CD14-positive monocyte (primary cell): ENCODE measurements around the gene IGF1R. TPM values are rescaled to one million over a fixed set of nuclear protein-coding genes. Genes with fewer than 3 reads are reported as not detected.

Experiments used
- DNase-seq, 3 donors: peaks; one replicate each; pipeline ENCODE4 v3.0.0-alpha.2; 2011 to 2022
- H2AFZ ChIP-seq: 2 replicates; pipeline ENCODE4 v1.6.0; 2012; ENCODE audit warnings: mild to moderate bottlenecking, low read depth, low read length, inconsistent platforms; ENCODE audit not compliant: insufficient read depth, poor library complexity, severe bottlenecking
- H3K27ac ChIP-seq, 2 donors: 1 replicate in 1 of 2; 2 replicates in 1 of 2; pipeline ENCODE4 v1.5.1; 2012 to 2013; ENCODE audit warnings: low read length in 2 of 2, control low read depth in 1 of 2, inconsistent platforms in 1 of 2, low read depth in 1 of 2, mild to moderate bottlenecking in 1 of 2
- H3K27me3 ChIP-seq, 2 donors: one replicate each; pipeline versions ENCODE4 v1.6.0 to v1.6.1; 2011 to 2013; ENCODE audit warnings: low read length in 2 of 2; ENCODE audit not compliant: control insufficient read depth in 2 of 2, insufficient read depth in 2 of 2
- H3K36me3 ChIP-seq, 2 donors: replicated peaks in 1 of 2; 1 replicate in 1 of 2; 2 replicates in 1 of 2; pipeline versions ENCODE4 v1.5.1 to v1.6.1; 2012 to 2013; ENCODE audit warnings: low read length in 2 of 2, control low read depth in 1 of 2, inconsistent platforms in 1 of 2, mild to moderate bottlenecking in 1 of 2; ENCODE audit not compliant: insufficient read depth in 2 of 2, control insufficient read depth in 1 of 2
- H3K4me1 ChIP-seq, 2 donors: 1 replicate in 1 of 2; 2 replicates in 1 of 2; pipeline versions ENCODE4 v1.5.1 to v1.6.1; 2012 to 2013; ENCODE audit warnings: low read length in 2 of 2, control low read depth in 1 of 2, inconsistent platforms in 1 of 2, mild to moderate bottlenecking in 1 of 2, moderate library complexity in 1 of 2; ENCODE audit not compliant: insufficient read depth in 2 of 2, control insufficient read depth in 1 of 2
- H3K4me2 ChIP-seq: replicated peaks from 2 replicates; pipeline ENCODE3; 2012; ENCODE audit warnings: low read length, moderate library complexity, mild to moderate bottlenecking; ENCODE audit not compliant: poor library complexity, severe bottlenecking; ENCODE audit errors: extremely low read depth
- H3K4me3 ChIP-seq, 3 experiments: fragments of 200-600 bp in 1 of 3; sonication (generic) in 1 of 3; replicated peaks in 1 of 3; 1 replicate in 2 of 3; 2 replicates in 1 of 3; pipeline ENCODE4 v1.5.1; 2011 to 2013; ENCODE audit warnings: low read length in 3 of 3, mild to moderate bottlenecking in 3 of 3, control low read depth in 2 of 3, low read depth in 2 of 3, inconsistent platforms in 1 of 3, moderate library complexity in 1 of 3
- H3K79me2 ChIP-seq: 2 replicates; pipeline ENCODE4 v1.6.0; 2012; ENCODE audit warnings: mild to moderate bottlenecking, control low read depth, inconsistent platforms, low read length, moderate library complexity; ENCODE audit not compliant: insufficient read depth
- H3K9ac ChIP-seq: 2 replicates; pipeline ENCODE4 v1.6.0; 2017; ENCODE audit warnings: low read length, mild to moderate bottlenecking; ENCODE audit not compliant: insufficient read depth, poor library complexity, severe bottlenecking
- H3K9me3 ChIP-seq, 2 donors: replicated peaks in 1 of 2; 1 replicate in 1 of 2; 2 replicates in 1 of 2; pipeline versions ENCODE4 v1.5.1 to v1.6.1; 2012 to 2013; ENCODE audit warnings: low read length in 2 of 2, control low read depth in 1 of 2; ENCODE audit not compliant: control insufficient read depth in 1 of 2, insufficient read depth in 1 of 2
- H4K20me1 ChIP-seq: 2 replicates; pipeline ENCODE4 v1.6.0; 2012; ENCODE audit warnings: mild to moderate bottlenecking, low read length, control low read depth, moderate library complexity; ENCODE audit not compliant: insufficient read depth
- H3K27ac Mint-ChIP-seq, 7 donors: one replicate each; pipeline ENCODE4 v1.8.0; 2020; ENCODE audit warnings: mild to moderate bottlenecking in 7 of 7, mixed read lengths in 7 of 7, moderate library complexity in 6 of 7, inconsistent platforms in 2 of 7
- H3K27me3 Mint-ChIP-seq, 3 donors: one replicate each; pipeline ENCODE4 v1.8.0; 2021 to 2022; ENCODE audit warnings: low read depth in 3 of 3, mild to moderate bottlenecking in 3 of 3, mixed read lengths in 3 of 3, moderate library complexity in 3 of 3, inconsistent platforms in 1 of 3
- H3K36me3 Mint-ChIP-seq, 2 donors: one replicate each; pipeline ENCODE4 v1.8.0; 2020; ENCODE audit warnings: mixed read lengths in 2 of 2, inconsistent platforms in 1 of 2, mild to moderate bottlenecking in 1 of 2
- H3K4me1 Mint-ChIP-seq: one replicate; pipeline ENCODE4 v1.8.0; 2020; ENCODE audit warnings: mild to moderate bottlenecking, mixed read lengths
- H3K4me3 Mint-ChIP-seq, 2 donors: one replicate each; pipeline ENCODE4 v1.8.0; 2020; ENCODE audit warnings: mild to moderate bottlenecking in 2 of 2, mixed read lengths in 2 of 2, moderate library complexity in 1 of 2
- H3K9me3 Mint-ChIP-seq, 7 donors: one replicate each; pipeline ENCODE4 v1.8.0; 2020 to 2022; ENCODE audit warnings: mixed read lengths in 7 of 7, mild to moderate bottlenecking in 6 of 7, moderate library complexity in 6 of 7, inconsistent platforms in 2 of 7
- WGBS: methylation state at CpG from one replicate; pipeline ENCODE4 v1.1.5; 2013; ENCODE audit warnings: missing lambda C conversion rate; ENCODE audit not compliant: insufficient coverage; 5-methylcytosine and 5-hydroxymethylcytosine counted together
- intact Hi-C, 2 donors: fragments of 100-400 bp; cut with micrococcal nuclease; formaldehyde crosslinking; loops; one replicate each; pipeline versions ENCODE4 v1.15.0 to v1.15.1; 2023
- polyA plus RNA-seq, 3 donors: library from polyadenylated mRNA; depleted of rRNA in 1 of 3; unstranded in 2 of 3; stranded (reverse) in 1 of 3; fragments of 300-500 nt in 2 of 3; fragments of >200 nt in 1 of 3; fragmentation: Illumina TruSeq in 2 of 3; gene quantifications; 1 replicate in 2 of 3; 2 replicates in 1 of 3; pipeline ENCODE4 v1.2.3, GENCODE V29; 2012 to 2021
- TF ChIP-seq, protein P1 (sequence below): fragments of 200-600 bp; IDR thresholded peaks from one replicate; pipeline ENCODE4 v1.8.0; 2022; ENCODE audit warnings: antibody characterized with exemption, mild to moderate bottlenecking

The IGF1R gene
- polyA plus RNA-seq, 3 donors: 0.35 to 4.9 (median 0.67) TPM

DNA sequence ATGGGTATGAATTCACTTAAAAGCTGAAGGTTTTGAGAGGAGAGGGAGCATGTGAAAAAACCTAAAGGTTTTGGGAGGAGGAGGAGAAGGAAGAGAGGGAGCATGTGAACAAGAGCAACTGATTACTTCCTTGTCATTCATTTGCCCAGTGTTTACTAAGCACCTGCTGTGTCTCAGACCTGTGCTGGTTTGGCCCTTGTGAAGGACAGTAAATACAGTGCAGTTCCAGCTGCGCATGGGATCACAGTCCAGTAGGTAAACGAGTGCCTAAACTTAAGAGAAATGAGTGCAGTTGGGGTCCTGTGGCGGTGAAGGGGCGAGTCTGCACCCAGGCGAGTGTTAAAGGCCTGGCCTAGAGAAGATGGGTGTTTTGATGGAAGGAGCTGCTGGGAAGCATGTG is 38.6 kb downstream of the IGF1R start:
- H3K4me1 Mint-ChIP-seq: peaks cover 53% of the 10 kb centered on the region
- H3K4me3 ChIP-seq: no peak overlapping the region
- peaks cover 0 to 2% (median 0%) of the 10 kb centered on the region in 7 donors for H3K9me3 Mint-ChIP-seq
- no peaks in the 10 kb centered on the region for H3K36me3 ChIP-seq
- TF ChIP-seq, protein P1, sequence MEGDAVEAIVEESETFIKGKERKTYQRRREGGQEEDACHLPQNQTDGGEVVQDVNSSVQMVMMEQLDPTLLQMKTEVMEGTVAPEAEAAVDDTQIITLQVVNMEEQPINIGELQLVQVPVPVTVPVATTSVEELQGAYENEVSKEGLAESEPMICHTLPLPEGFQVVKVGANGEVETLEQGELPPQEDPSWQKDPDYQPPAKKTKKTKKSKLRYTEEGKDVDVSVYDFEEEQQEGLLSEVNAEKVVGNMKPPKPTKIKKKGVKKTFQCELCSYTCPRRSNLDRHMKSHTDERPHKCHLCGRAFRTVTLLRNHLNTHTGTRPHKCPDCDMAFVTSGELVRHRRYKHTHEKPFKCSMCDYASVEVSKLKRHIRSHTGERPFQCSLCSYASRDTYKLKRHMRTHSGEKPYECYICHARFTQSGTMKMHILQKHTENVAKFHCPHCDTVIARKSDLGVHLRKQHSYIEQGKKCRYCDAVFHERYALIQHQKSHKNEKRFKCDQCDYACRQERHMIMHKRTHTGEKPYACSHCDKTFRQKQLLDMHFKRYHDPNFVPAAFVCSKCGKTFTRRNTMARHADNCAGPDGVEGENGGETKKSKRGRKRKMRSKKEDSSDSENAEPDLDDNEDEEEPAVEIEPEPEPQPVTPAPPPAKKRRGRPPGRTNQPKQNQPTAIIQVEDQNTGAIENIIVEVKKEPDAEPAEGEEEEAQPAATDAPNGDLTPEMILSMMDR: no peak
- no peak overlapping the region for H3K27ac Mint-ChIP-seq
- peaks cover 92% of the 10 kb centered on the region for H3K79me2 ChIP-seq
- H4K20me1 ChIP-seq: peaks cover 81% of the 10 kb centered on the region
- DNase-seq: no peak
- H3K27me3 ChIP-seq: no peaks in the 10 kb centered on the region
- no peak overlapping the region for H3K4me2 ChIP-seq
- H3K27me3 Mint-ChIP-seq: no peaks in the 10 kb centered on the region
- H3K4me1 ChIP-seq: peaks cover 18 to 34% of the 10 kb centered on the region in 2 donors
- H3K27ac ChIP-seq: no peak overlapping the region
- 91% methylated on average over 5 of the region's 5 CpGs for WGBS
- H2AFZ ChIP-seq: no peak overlapping the region
- no peaks in the 10 kb centered on the region for H3K9me3 ChIP-seq
- no peak overlapping the region for H3K4me3 Mint-ChIP-seq
- no peak overlapping the region for H3K9ac ChIP-seq
- no peaks in the 10 kb centered on the region for H3K36me3 Mint-ChIP-seq
- intact Hi-C loops: no loop called here

DNA sequence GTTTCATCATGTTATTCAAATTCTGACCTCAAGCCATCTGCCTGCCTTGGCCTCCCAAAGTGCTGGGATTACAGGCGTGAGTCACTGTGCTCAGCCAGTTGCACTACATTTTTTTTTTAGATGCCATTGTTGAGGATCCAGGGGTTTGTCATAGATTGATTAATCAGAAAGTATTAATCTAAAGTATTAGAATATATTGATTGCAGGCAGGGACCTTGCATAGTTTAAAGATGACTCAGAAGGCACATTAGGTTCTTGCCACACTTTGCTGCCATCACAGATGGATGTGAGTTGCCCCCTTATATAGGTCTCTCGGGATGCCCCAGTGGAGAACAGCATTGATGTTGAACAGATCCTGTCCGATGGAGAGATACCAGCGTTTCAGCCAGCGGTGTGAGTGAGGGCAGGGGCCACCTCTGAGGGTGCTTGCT is 41.1 kb downstream of the IGF1R start:
- 97% methylated on average over 4 of the region's 5 CpGs for WGBS
- peaks cover 32% of the 10 kb centered on the region for H3K4me1 Mint-ChIP-seq
- H3K27ac ChIP-seq: no peak overlapping the region
- no peaks in the 10 kb centered on the region for H3K36me3 ChIP-seq
- H3K9me3 Mint-ChIP-seq: peaks cover 0 to 2% (median 0%) of the 10 kb centered on the region in 7 donors
- H3K27ac Mint-ChIP-seq: no peak overlapping the region
- H3K9ac ChIP-seq: no peak overlapping the region
- H3K9me3 ChIP-seq: no peaks in the 10 kb centered on the region
- peaks cover 92% of the 10 kb centered on the region for H3K79me2 ChIP-seq
- no peak overlapping the region for H2AFZ ChIP-seq
- H4K20me1 ChIP-seq: peaks cover 80% of the 10 kb centered on the region
- no peak overlapping the region for H3K4me3 Mint-ChIP-seq
- DNase-seq: no peak
- TF ChIP-seq, protein P1: no peak
- intact Hi-C loops: no loop called here
- H3K4me2 ChIP-seq: no peak overlapping the region
- no peaks in the 10 kb centered on the region for H3K27me3 ChIP-seq
- H3K4me1 ChIP-seq: peaks cover 9 to 27% of the 10 kb centered on the region in 2 donors
- H3K27me3 Mint-ChIP-seq: no peaks in the 10 kb centered on the region
- H3K4me3 ChIP-seq: no peak overlapping the region
- H3K36me3 Mint-ChIP-seq: no peaks in the 10 kb centered on the region
